ENCODE results near the gene PIEZO2.
A peak's percentile ranks its signal among the peaks of the same experiment; 100 is the strongest.

PIEZO2 gene

GRCh38 chr18:10842371-10842770 lies 307.0 kb downstream of the PIEZO2 start:
- DNase-seq (ENCODE audit: low read depth): no peak

GRCh38 chr18:10841203-10841602 lies 308.2 kb downstream of the PIEZO2 start:
- peak; percentile 27 for DNase-seq (ENCODE audit: low read depth)

GRCh38 chr18:10840743-10841142 lies 308.6 kb downstream of the PIEZO2 start:
- no peak for DNase-seq (ENCODE audit: low read depth)

GRCh38 chr18:10839421-10839820 lies 309.9 kb downstream of the PIEZO2 start:
- no peak for DNase-seq (ENCODE audit: low read depth)

GRCh38 chr18:10838553-10838952 lies 310.8 kb downstream of the PIEZO2 start:
- DNase-seq (ENCODE audit: low read depth): no peak

GRCh38 chr18:10834128-10834815 lies 315.1 kb downstream of the PIEZO2 start:
- no peak for DNase-seq (ENCODE audit: low read depth)

GRCh38 chr18:10833656-10834055 lies 315.7 kb downstream of the PIEZO2 start:
- DNase-seq (ENCODE audit: low read depth): no peak

- no peak for DNase-seq (ENCODE audit: low read depth)
Observed at GRCh38 chr18:10826400-10826799, 323.0 kb downstream of the PIEZO2 start.

- DNase-seq (ENCODE audit: low read depth): no peak
Observed at GRCh38 chr18:10822456-10822855, 326.9 kb downstream of the PIEZO2 start.

GRCh38 chr18:10820681-10821080 lies 328.7 kb downstream of the PIEZO2 start:
- DNase-seq (ENCODE audit: low read depth): no peak

GRCh38 chr18:10814336-10814735 lies 335.0 kb downstream of the PIEZO2 start:
- no peak for DNase-seq (ENCODE audit: low read depth)

- DNase-seq (ENCODE audit: low read depth): no peak
Observed at GRCh38 chr18:10805587-10806118, 343.7 kb downstream of the PIEZO2 start.

GRCh38 chr18:10804126-10804525 lies 345.2 kb downstream of the PIEZO2 start:
- DNase-seq (ENCODE audit: low read depth): no peak

- DNase-seq (ENCODE audit: low read depth): peak; percentile 4
Observed at GRCh38 chr18:10798727-10799550, 350.4 kb downstream of the PIEZO2 start.

- DNase-seq (ENCODE audit: low read depth): no peak
Observed at GRCh38 chr18:10797896-10798295, 351.5 kb downstream of the PIEZO2 start.

- no peak for DNase-seq (ENCODE audit: low read depth)
Observed at GRCh38 chr18:10794771-10795170, 354.6 kb downstream of the PIEZO2 start.

- DNase-seq (ENCODE audit: low read depth): no peak
Observed at GRCh38 chr18:10793730-10794370, 355.5 kb downstream of the PIEZO2 start.

GRCh38 chr18:10792181-10792580 lies 357.2 kb downstream of the PIEZO2 start:
- DNase-seq (ENCODE audit: low read depth): no peak

GRCh38 chr18:10791169-10791831 lies 358.1 kb downstream of the PIEZO2 start:
- no peak for DNase-seq (ENCODE audit: low read depth)

- no peak for DNase-seq (ENCODE audit: low read depth)
Observed at GRCh38 chr18:10789180-10789579, 360.2 kb downstream of the PIEZO2 start.

GRCh38 chr18:10787293-10787901 lies 362.0 kb downstream of the PIEZO2 start:
- DNase-seq (ENCODE audit: low read depth): peak; percentile 74

- no peak for DNase-seq (ENCODE audit: low read depth)
Observed at GRCh38 chr18:10785798-10786197, 363.6 kb downstream of the PIEZO2 start.

Data from stromal cell of bone marrow (primary cell).